NAMALWA (cell line): ENCODE measurements around the gene CSNK1A1.
"Not testable (repeated sequence)": the region's sequence is repeated elsewhere in the genome, so short reads cannot be mapped to it uniquely, and the experiment has no call there.

ENCODE experiments used
- DNase-seq: peaks from one replicate; pipeline ENCODE4 v3.0.0-alpha.2; 2015; ENCODE audit warnings: low spot score

CSNK1A1 gene

DNA sequence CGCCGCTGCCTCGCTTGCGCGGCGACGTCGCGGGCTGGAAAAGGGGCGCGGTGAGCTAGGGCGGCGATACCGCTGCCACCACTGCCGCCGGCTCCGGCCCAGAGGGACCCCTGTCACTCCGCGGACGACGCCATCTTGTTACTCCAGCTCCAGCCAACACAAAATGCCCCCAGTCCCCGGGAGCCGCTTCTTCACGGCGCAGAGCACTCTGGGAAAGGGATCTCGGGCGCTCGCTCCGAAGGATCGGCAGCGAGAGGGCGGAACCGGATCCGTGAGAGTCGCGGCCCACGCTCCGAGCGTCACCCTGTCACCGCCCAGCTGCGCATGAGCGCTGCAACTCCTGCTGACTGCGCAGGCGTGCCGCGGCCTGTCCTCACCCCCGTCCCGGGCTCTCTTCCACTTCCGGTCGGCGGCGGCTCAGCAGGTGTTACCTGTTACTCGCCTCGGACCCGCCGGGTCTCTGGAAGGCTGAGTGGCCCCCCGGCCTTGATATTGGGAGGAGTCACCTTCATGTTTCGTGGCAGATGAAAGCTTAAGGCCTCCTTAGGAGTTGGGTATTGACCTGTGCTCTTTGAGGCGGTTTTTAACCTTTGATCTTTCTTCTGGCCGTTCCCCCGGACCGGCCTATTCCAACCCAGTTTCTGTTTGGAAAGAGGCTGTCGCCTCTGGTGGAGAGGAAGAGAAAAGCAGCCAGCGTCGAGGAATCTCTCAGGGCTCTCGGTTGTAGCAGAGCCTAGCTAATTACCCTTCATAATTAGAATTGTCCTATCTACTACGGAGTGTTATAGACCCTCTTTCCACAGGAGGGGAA is at the start of gene CSNK1A1:
Gene CSNK1A1, minus strand, starts transcription at position 213 of the 811 bp plus-strand sequence. CDS start 475 bp downstream, outside the sequence.
- DNase-seq: peak; percentile 98

DNA sequence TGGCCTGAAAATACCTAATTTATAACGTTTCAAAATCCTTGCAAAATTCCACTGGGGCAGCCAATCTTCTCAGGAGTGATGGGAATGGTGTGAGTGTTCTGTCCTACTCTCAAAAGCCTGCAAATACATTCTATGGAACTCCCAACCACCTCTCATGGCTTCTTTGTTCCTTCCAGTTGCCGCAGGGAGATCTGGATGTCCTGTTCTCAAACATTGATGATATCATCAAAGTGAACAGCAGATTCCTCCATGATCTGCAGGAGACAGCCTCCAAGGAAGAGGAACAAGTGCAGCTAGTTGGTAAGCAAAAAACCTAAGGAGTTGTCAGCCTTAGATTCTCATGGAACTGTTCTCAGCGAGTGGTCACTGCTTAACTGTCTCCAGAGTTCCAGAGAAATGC is 49.7 kb upstream of the CSNK1A1 start:
- DNase-seq: no peak

DNA sequence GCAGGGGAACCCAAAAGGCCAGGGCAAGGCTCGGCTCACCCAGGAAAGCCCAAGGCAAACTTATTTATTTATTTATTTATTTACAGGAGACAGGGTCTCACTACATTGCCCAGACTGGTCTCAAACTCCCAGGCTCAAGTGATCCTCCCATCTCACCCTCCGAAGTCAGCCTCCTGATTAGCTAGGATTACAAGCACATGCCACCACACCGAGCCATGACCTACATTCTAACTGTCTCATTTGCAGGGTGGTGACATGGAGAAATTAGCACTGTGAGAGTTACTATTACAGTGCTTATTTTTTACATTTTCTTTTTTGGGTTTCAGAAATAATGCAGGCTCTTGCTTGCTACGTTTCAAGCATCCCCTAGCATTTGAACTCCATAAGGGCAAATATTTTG is 48.1 kb upstream of the CSNK1A1 start:
- DNase-seq: no peak

- DNase-seq: no peak
Measured at GRCh38 chr5:149598966-149599365, 47.7 kb upstream of the CSNK1A1 start.

- not testable (repeated sequence) for DNase-seq
Measured at GRCh38 chr5:149598234-149598633, 47.0 kb upstream of the CSNK1A1 start.

- no peak for DNase-seq
Measured at GRCh38 chr5:149597618-149598017, 46.4 kb upstream of the CSNK1A1 start.

DNA sequence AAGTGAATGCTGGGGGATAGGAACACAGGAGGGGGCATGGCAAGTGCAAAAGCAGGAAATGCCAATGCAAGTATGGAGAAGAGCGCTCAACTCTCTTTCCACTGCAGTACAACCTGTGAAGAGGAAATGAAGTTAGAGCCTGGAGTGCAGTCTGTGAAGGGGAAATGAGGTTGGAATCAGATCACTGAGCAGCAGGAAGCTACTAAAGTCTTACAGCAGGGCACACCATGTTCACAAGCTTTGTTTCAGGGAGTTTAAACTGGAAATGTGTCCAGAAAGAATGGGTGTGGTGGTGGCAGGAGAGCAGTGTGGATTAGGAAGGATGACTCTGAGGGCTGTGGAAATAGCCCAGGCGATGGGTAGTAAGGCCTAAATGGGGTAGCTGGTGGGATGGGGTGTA is 45.5 kb upstream of the CSNK1A1 start:
- no peak for DNase-seq

DNA sequence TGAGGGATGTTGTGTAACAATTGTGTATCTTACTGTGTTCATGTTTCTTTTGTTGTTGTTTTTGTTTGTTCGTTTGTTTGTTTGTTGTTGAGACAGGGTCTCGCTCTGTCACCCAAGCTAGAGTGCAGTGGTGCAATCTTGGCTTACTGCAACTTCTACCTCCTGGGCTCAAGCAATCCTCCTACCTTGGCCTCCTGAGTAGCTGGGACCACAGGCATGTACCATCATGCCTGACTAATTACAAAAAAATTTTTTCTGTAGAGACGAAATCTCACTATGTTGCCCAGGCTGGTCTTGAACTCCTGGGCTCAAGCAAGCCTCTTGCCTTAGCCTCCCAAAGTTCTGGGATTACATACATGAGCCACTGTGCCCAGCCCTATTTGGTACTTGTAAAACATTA is 43.9 kb upstream of the CSNK1A1 start:
- DNase-seq: not testable (repeated sequence)

DNA sequence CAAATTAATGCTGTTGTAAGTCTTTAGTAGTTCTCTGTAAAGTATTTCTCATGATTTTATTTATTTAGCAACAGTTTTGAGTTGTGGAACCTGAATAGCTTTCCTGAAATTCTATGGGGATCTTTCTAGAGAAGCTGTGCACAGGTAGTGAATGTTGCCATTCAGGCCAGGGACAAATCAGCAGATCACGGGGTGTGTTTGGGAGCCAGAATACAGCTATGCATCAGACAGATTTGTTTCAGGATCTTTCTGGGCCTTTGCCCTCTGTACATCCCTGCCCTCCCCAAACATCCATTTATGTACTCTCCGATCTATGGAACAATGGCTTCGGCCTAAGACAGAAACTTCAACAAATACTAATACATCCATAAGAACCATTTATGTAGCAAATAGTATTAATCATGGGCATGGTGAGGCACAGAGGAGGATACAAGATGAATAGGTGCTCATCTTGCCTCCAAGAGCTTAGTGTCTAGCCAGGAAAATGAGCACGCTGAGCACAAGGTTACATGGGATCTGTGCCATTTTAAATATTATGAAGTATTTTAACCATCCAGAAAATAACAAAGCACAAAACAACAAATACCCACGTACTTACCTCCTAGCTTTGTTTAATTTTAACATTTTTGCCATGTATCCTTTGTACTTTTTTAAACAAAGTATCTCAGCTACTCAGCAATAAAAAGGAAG is 43.1 kb upstream of the CSNK1A1 start:
- DNase-seq: no peak

- no peak for DNase-seq
Measured at GRCh38 chr5:149593370-149593769, 42.1 kb upstream of the CSNK1A1 start.

- DNase-seq: no peak
Measured at GRCh38 chr5:149588936-149589335, 37.7 kb upstream of the CSNK1A1 start.

GRCh38 chr5:149586708-149587318 is 35.6 kb upstream of the CSNK1A1 start:
- no peak for DNase-seq

DNA sequence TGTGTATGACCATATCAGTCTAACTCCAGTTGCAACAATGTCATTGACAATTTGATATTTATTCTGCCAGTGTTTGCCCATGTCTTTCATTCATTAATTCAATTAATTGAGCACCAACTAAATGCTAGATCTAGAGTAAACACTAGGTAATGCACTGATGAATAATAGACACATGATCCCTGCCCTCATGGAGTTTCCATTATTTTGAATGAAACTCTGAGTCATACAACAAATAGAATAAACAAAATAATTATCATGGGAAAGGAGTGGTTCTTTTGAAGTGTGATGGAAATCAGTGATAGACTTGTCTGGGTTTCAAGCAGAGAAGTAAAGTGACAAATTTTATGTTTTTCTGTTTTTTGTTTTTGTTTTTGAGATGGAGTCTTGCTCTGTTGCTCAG is 34.7 kb upstream of the CSNK1A1 start:
- DNase-seq: no peak

- no peak for DNase-seq
Measured at GRCh38 chr5:149584121-149584520, 32.9 kb upstream of the CSNK1A1 start.

DNA sequence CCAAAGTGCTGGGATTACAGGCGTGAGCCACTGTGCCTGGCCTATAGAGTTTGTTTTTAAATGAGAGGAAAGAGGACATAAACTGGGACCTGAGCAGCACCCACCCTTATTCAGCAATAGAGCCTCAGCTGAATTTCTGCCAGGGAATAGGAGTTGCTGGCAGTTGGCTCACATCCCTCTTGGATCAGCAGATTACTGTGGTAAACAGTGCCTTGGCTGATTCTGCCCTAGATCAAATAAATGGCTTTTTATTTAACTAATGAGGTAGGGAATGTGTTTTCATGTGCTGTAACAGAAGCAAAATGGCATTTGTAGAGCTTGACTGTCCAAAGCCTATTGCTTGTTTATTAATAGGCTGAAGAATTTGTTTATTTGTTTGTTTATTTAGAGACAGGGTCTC is 32.2 kb upstream of the CSNK1A1 start:
- DNase-seq: no peak

- no peak for DNase-seq
Measured at GRCh38 chr5:149581931-149582768, 30.9 kb upstream of the CSNK1A1 start.

DNA sequence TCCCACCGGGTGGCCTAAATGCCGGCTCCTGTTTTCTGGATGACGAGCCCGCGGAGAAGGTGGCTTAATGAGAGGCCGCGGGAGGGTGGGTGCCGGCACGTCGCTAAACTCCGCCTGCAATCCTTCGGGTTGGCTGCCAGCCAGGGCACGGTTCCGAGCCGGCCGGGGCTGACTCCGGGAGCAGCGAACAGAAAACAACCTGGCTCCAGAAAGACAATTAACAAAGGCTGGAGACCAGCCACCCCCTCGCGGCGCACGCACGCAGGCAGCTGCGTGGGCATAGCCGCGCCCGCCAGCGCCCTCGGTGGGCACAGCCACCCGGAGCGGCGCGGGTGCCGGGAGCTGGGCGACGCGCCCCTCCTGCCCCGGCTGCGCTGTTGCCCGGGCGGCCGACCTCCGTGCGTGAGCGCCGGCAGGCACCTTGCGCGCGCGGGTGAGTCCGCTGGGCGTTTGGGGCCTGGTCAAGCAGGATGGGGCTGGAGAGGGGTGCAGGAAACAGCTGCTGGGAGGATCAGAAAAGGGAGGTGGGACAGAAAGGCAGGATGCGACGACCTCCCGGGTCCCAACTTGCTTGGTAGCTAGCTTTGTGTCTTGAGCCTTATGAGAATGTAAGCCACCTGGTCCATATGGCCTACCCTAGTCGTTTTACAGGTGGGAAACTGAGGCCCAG is 30.1 kb upstream of the CSNK1A1 start, which contains the start of gene ARHGEF37:
Gene ARHGEF37, plus strand, starts transcription at position 307 of the 670 bp plus-strand sequence. CDS start 16,272 bp downstream, outside the sequence.
- no peak for DNase-seq

GRCh38 chr5:149580808-149581191 is 29.6 kb upstream of the CSNK1A1 start:
- no peak for DNase-seq

DNA sequence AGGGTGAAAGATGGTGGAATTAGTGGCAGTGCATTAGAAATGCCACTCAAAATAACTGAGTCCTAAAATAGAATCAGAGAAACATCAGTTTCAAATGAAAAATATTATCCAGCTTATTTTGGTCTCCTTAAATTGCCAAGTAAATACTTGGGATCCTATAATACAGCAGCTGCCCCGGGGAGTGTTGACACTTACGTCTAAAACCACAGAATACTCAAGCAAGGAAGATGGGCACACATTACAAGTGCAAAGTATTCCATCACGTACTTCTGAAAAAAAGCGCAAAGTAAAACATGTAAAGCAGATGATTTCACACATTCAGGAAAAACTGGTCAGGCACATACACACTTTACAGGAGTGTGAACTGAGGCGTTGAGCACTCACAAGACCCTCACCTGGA is 27.7 kb upstream of the CSNK1A1 start:
- DNase-seq: no peak

DNA sequence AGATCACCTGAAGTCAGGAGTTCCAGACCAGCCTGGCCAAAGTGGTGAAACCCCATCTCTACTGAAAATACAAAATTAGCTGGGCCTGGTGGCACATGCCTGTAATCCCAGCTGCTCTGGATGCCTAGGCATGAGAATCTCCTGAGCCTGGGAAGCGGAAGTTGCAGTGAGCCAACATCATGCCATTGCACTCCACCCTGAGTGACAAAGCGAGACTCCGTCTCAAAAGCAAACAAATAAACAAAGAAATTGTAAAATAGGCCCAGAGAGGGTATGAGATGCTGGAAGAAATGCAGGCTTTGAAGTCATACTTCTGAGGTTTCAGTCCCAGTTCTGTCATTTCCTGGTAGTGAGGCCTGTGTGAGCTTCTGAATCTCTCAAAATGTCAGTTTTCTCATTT is 24.8 kb upstream of the CSNK1A1 start:
- no peak for DNase-seq

DNA sequence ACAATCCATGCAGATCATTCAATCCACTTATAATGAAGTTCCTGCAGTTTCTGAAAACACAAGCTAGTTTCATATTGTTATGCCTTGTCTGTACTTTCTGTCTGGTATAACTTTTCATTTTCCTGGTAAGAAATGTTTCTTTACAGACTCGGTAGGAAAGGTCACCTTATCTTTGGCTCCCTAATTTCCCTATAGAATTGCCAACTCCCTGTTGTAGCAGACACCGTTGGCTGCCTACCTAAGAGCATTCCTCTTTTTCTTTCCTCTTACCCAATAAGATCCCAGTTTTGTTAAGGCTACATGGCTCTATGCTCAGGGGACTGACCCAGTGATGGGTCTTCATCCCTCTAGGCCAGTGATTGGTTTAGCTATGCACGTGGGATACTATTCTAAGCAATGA is 23.9 kb upstream of the CSNK1A1 start:
- DNase-seq: no peak
